ENCODE measurements around the gene NECTIN4.

NECTIN4 gene

GRCh38 chr1:161089251-161089924 is at the start of gene NECTIN4:
NECTIN4 (minus strand) TSS chr1:161089558; CDS start chr1:161089296, 262 bp downstream.
- TF ChIP-seq CTCF (IDR thresholded peaks at IDR 0.05; ENCODE audit: low read depth, low read length): no peak
- H3K4me3 ChIP-seq (ENCODE audit: low read depth, low read length): no peak within 1 kb of the TSS

GRCh38 chr1:161138431-161138830 is 49.1 kb upstream of the NECTIN4 start:
- H3K4me3 ChIP-seq (ENCODE audit: low read depth, low read length): no peak overlapping the region
- TF ChIP-seq CTCF (IDR thresholded peaks at IDR 0.05; ENCODE audit: low read depth, low read length): no peak

DNA sequence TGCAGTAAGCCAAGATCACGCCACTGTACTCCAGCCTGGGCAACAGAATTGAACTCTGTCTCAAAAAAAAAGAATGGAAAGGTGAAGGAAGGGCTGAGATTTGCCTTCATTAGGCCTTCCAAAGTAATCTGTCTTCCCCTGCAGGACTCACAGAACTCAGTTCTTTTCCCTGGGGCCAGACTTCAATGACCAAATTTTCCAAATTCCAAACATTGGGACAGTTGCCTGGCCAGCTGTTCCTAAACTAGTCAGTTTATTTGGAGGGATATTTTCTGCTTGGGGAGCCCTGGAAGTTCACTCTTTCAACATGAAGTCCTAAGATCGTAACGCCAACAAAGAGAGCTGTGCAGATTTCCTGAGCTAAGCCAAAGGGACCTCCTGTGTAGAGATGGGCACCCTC is 48.5 kb upstream of the NECTIN4 start:
- TF ChIP-seq CTCF (IDR thresholded peaks at IDR 0.05; ENCODE audit: low read depth, low read length): no peak
- no peak overlapping the region for H3K4me3 ChIP-seq (ENCODE audit: low read depth, low read length)

DNA sequence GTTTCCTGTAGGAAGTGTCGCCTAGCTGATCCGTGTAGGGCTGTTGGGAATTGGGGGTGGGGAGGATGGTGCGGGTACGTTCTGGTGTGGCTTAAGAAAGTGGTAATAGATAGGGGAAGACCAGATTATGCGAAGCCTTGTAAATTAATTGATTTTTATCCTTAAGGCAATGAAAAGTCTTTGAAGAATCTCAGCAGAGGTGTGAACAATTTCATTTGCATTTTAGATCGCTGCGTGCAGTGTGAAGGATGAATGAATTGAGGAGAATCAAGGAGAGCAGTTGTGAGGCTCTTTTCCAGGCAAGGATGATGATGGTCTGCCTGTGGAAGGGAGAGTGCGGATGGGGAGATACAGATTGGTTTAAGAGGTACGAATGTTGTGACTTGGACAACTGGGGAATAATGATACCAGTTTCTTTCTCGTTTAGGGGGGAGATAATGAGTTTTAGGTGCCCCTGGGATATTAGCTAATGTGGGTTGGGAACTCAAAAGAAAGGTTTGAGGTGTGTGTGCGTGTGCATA is 43.9 kb upstream of the NECTIN4 start:
- no peak for TF ChIP-seq CTCF (IDR thresholded peaks at IDR 0.05; ENCODE audit: low read depth, low read length)
- H3K4me3 ChIP-seq (ENCODE audit: low read depth, low read length): peak overlapping the region; percentile 69

- H3K4me3 ChIP-seq (ENCODE audit: low read depth, low read length): peak within 1 kb of the TSS; percentile 69
- no peak for TF ChIP-seq CTCF (IDR thresholded peaks at IDR 0.05; ENCODE audit: low read depth, low read length)
Measured at GRCh38 chr1:161132410-161133219, 43.3 kb upstream of the NECTIN4 start, which contains the start of gene DEDD. DEDD (minus strand) TSS chr1:161132667; CDS start chr1:161124462, 8,205 bp downstream.

GRCh38 chr1:161131523-161132409 is 42.4 kb upstream of the NECTIN4 start:
- no peak for TF ChIP-seq CTCF (IDR thresholded peaks at IDR 0.05; ENCODE audit: low read depth, low read length)
- peak overlapping the region; percentile 69 for H3K4me3 ChIP-seq (ENCODE audit: low read depth, low read length)

All from WI38 (cell line).